ENCODE results near the gene CCDC110. TPM values are rescaled to one million over a fixed set of nuclear protein-coding genes. Genes with fewer than 3 reads are reported as not detected.

The CCDC110 gene
- polyA plus RNA-seq, 1 donor from 2014 or later, result 0.21 TPM

- no peaks in the 10 kb centered on the region for H3K9me3 ChIP-seq (ENCODE audit: low read length)
- no peak overlapping the region for H3K4me2 ChIP-seq (ENCODE audit: low read length)
- H2AFZ ChIP-seq (ENCODE audit: low read depth, low read length), result no peak overlapping the region
- no peak overlapping the region for H3K9ac ChIP-seq (ENCODE audit: low read length)
- H3K27me3 ChIP-seq (ENCODE audit: insufficient read depth, low read depth, low read length), result no peaks in the 10 kb centered on the region
- no peak overlapping the region for H3K4me3 ChIP-seq (ENCODE audit: low read length)
- H4K20me1 ChIP-seq (ENCODE audit: insufficient read depth), result no peaks in the 10 kb centered on the region
- peaks cover 11% of the 10 kb centered on the region for H3K36me3 ChIP-seq (ENCODE audit: insufficient read depth, low read length)
- H3K27ac ChIP-seq (ENCODE audit: low read length), result no peak overlapping the region
- H3K9me2 ChIP-seq (ENCODE audit: insufficient read depth, low read length), result no peaks in the 10 kb centered on the region
- no peak for TF ChIP-seq SMC3 (conservative IDR thresholded peaks at IDR 0.05; ENCODE audit: poor library complexity)
- no peak for TF ChIP-seq MXI1 (conservative IDR thresholded peaks at IDR 0.05; ENCODE audit: poor library complexity, severe bottlenecking)
- TF ChIP-seq POLR2AphosphoS5 (IDR thresholded peaks at IDR 0.05), result no peak
- TF ChIP-seq TAF1 (IDR thresholded peaks at IDR 0.05; ENCODE audit: low read depth), result no peak
- no peak for TF ChIP-seq EP300 (conservative IDR thresholded peaks at IDR 0.05; ENCODE audit: poor library complexity, severe bottlenecking)
- no peaks in the 10 kb centered on the region for H3K79me2 ChIP-seq (replicated peaks; ENCODE audit: insufficient read depth, low read length)
- no peaks in the 10 kb centered on the region for H3F3A ChIP-seq (ENCODE audit: insufficient read depth, low read length, poor library complexity, severe bottlenecking)
Observed at GRCh38 chr4:185412412-185412811, 59.1 kb downstream of the CCDC110 start.

DNA sequence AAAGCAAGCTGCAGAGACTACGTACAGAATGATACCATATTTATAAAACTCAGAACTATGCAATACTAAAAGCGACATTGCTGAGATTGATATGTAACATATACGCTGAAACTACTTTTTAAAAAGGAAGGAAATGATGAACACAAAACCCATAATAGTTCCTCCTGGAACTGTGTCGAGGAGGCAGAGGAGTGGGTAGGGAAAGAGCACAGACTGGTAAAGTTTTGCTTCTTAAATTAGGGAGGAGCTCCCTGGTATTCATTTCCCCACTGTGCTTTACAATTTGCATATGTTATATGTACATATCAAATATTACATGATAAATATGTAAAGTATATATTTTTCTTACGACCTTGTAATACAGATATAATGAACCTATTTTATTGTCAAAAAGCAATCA is 59.7 kb downstream of the CCDC110 start:
- H3K27me3 ChIP-seq (ENCODE audit: insufficient read depth, low read depth, low read length), result no peaks in the 10 kb centered on the region
- H3K27ac ChIP-seq (ENCODE audit: low read length), result no peak overlapping the region
- no peak overlapping the region for H3K9ac ChIP-seq (ENCODE audit: low read length)
- no peak overlapping the region for H3K4me3 ChIP-seq (ENCODE audit: low read length)
- H3K79me2 ChIP-seq (replicated peaks; ENCODE audit: insufficient read depth, low read length), result no peaks in the 10 kb centered on the region
- H3K9me2 ChIP-seq (ENCODE audit: insufficient read depth, low read length), result no peaks in the 10 kb centered on the region
- TF ChIP-seq POLR2AphosphoS5 (IDR thresholded peaks at IDR 0.05) (no peak), RAD21 (conservative IDR thresholded peaks at IDR 0.05) (no peak), MXI1 (conservative IDR thresholded peaks at IDR 0.05; ENCODE audit: poor library complexity, severe bottlenecking) (no peak), CTCF (IDR thresholded peaks at IDR 0.05; ENCODE audit: poor library complexity, severe bottlenecking) (no peak), REST (IDR thresholded peaks at IDR 0.05; ENCODE audit: borderline replicate concordance) (no peak), EZH2 (IDR thresholded peaks at IDR 0.05; ENCODE audit: borderline replicate concordance, insufficient read depth, low read length, poor library complexity, severe bottlenecking) (no peak), SMC3 (conservative IDR thresholded peaks at IDR 0.05; ENCODE audit: poor library complexity) (no peak), TAF1 (IDR thresholded peaks at IDR 0.05; ENCODE audit: low read depth) (no peak), EP300 (conservative IDR thresholded peaks at IDR 0.05; ENCODE audit: poor library complexity, severe bottlenecking) (no peak)
- H3K36me3 ChIP-seq (ENCODE audit: insufficient read depth, low read length), result peaks cover 8% of the 10 kb centered on the region
- no peaks in the 10 kb centered on the region for H3F3A ChIP-seq (ENCODE audit: insufficient read depth, low read length, poor library complexity, severe bottlenecking)
- no peak overlapping the region for H2AFZ ChIP-seq (ENCODE audit: low read depth, low read length)
- H3K9me3 ChIP-seq (ENCODE audit: low read length), result no peaks in the 10 kb centered on the region
- no peaks in the 10 kb centered on the region for H4K20me1 ChIP-seq (ENCODE audit: insufficient read depth)
- no peak overlapping the region for H3K4me2 ChIP-seq (ENCODE audit: low read length)
